Loucy (cell line): ENCODE data around the gene ROBO1.

ENCODE experiments used
- EZH2phosphoT487 ChIP-seq: fragments of 200-600 bp; IDR thresholded peaks from 2 replicates; pipeline ENCODE4 v1.6.1; 2018; ENCODE audit warnings: antibody characterized with exemption, mild to moderate bottlenecking, moderate library complexity, borderline replicate concordance
- TF ChIP-seq, protein P1 (sequence below): fragments of 200-600 bp; sonication (generic); conservative IDR thresholded peaks from 2 replicates; pipeline ENCODE4 v1.5.1; 2014; ENCODE audit warnings: mild to moderate bottlenecking, antibody characterized with exemption, low read length

DNA sequence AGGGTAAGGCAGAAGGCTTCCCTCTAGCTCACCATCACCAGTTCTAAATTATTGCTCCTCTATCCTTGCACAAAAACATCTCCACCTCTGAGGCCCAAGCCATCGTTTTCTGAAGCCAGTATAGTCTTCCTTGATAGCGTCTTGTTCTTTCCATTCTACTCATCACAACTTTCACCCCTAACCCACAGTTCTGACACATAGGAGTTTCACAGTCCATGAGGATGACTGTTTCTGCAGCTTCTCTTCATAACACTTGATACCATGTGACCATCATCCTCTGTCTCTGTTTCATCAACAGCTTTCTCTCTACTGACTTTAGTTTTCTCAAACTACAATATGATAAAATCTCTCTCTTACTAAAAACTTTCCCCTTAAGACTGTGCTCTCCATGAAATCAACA is 1166.5 kb downstream of the ROBO1 start:
- TF ChIP-seq, protein P1, sequence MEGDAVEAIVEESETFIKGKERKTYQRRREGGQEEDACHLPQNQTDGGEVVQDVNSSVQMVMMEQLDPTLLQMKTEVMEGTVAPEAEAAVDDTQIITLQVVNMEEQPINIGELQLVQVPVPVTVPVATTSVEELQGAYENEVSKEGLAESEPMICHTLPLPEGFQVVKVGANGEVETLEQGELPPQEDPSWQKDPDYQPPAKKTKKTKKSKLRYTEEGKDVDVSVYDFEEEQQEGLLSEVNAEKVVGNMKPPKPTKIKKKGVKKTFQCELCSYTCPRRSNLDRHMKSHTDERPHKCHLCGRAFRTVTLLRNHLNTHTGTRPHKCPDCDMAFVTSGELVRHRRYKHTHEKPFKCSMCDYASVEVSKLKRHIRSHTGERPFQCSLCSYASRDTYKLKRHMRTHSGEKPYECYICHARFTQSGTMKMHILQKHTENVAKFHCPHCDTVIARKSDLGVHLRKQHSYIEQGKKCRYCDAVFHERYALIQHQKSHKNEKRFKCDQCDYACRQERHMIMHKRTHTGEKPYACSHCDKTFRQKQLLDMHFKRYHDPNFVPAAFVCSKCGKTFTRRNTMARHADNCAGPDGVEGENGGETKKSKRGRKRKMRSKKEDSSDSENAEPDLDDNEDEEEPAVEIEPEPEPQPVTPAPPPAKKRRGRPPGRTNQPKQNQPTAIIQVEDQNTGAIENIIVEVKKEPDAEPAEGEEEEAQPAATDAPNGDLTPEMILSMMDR: no peak
- no peak for TF ChIP-seq EZH2phosphoT487
